H1 (cell line): ENCODE results near the gene CCR8. TPM values are rescaled to one million over a fixed set of nuclear protein-coding genes. Genes with fewer than 3 reads are reported as not detected.

Source experiments
- CEBPB ChIP-seq: IDR thresholded peaks from 2 replicates; pipeline ENCODE4 v1.6.1; 2012; ENCODE audit warnings: low read depth, low read length
- CHD7 ChIP-seq: fragments of 300-600 bp; sonication (generic); IDR thresholded peaks from 2 replicates; pipeline ENCODE4 v1.7.1; 2012; ENCODE audit warnings: low read length, moderate library complexity, mild to moderate bottlenecking, inconsistent platforms; ENCODE audit not compliant: insufficient replicate concordance
- CTCF ChIP-seq, 3 experiments: IDR thresholded peaks; 1 replicate in 2 of 3; 2 replicates in 1 of 3; pipeline versions ENCODE4 v1.5.1 to v1.6.1; 2011; ENCODE audit warnings: low read length in 3 of 3, mild to moderate bottlenecking in 3 of 3, inconsistent platforms in 2 of 3, low read depth in 1 of 3, moderate library complexity in 1 of 3; ENCODE audit not compliant: insufficient read depth in 1 of 3; ENCODE audit errors: control extremely low read depth in 1 of 3
- RXRA ChIP-seq: IDR thresholded peaks from 2 replicates; pipeline ENCODE4 v1.6.1; 2011; ENCODE audit warnings: low read depth, mild to moderate bottlenecking, low read length, moderate library complexity; ENCODE audit not compliant: insufficient read depth
- SIX5 ChIP-seq: IDR thresholded peaks from 2 replicates; pipeline ENCODE4 v1.6.1; 2011; ENCODE audit warnings: mild to moderate bottlenecking, low read depth, low read length
- TCF12 ChIP-seq: IDR thresholded peaks from 2 replicates; pipeline ENCODE4 v1.6.1; 2011; ENCODE audit warnings: low read depth, mild to moderate bottlenecking, low read length
- USF2 ChIP-seq: IDR thresholded peaks from 2 replicates; pipeline ENCODE4 v1.6.1; 2011; ENCODE audit warnings: low read length, improper control_type of control experiment
- polyA plus RNA-seq, 7 experiments: library from polyadenylated mRNA; depleted of rRNA in 3 of 7; stranded (reverse) in 5 of 7; unstranded in 2 of 7; fragments of >200 nt in 5 of 7; fragments of 200-250 nt in 2 of 7; gene quantifications; 1 replicate in 5 of 7; 2 replicates in 1 of 7; 4 replicates in 1 of 7; pipeline versions ENCODE4 v1.2.1 to v1.2.3, GENCODE V29; 2011 to 2013; ENCODE audit warnings: missing spikeins in 2 of 7, mixed read lengths in 2 of 7
- total RNA-seq: library from RNA; stranded (reverse); fragmentation: NEBNext Ultra II Directional; extraction: Animal tissue kit (Norgen Biotek cat#: 25700); gene quantifications from 2 replicates; pipeline ENCODE4 v1.2.1, GENCODE V29; 2021

CCR8 gene
- total and polyA plus RNA-seq, 2 of the 8 experiments (the other 6 are each of a cell fraction or from before 2014, with no cell fraction given): 0.35 TPM; not detected in 1

- no peak for TF ChIP-seq CHD7
- TF ChIP-seq RXRA: no peak
- TF ChIP-seq USF2: no peak
- no peak for TF ChIP-seq CEBPB
- TF ChIP-seq TCF12: no peak
- no peak for TF ChIP-seq SIX5
- TF ChIP-seq CTCF (IDR thresholded peaks at IDR 0.05; ENCODE audit: control extremely low read depth in 1 of 3, insufficient read depth in 1 of 3, low read depth in 1 of 3, low read length in 3 of 3): no peak
These were observed 1.7 kb upstream of the CCR8 start (continued) for GRCh38 chr3:39327746-39328349.
